ENCODE measurements around the gene PALLD. TPM values are rescaled to one million over a fixed set of nuclear protein-coding genes. Genes with fewer than 3 reads are reported as not detected.

PALLD gene
- total and polyA plus RNA-seq, 2 of the 8 experiments (the other 6 are each of a cell fraction or from before 2014, with no cell fraction given), result 10.5 to 25.0 TPM

- H3K23ac ChIP-seq (ENCODE audit: insufficient read length), result no peak overlapping the region
- no peak overlapping the region for H4K5ac ChIP-seq (ENCODE audit: insufficient read length, low read depth, low read length)
- no peak overlapping the region for H3K18ac ChIP-seq (ENCODE audit: extremely low read depth, low read length)
- no peak overlapping the region for H3K4me3 ChIP-seq (ENCODE audit: extremely low read depth in 1 of 4, insufficient read depth in 2 of 4, low read depth in 3 of 4, low read length in 4 of 4)
- 96% methylated on average over 3 of the region's 3 CpGs; no CpG with 5 or more reads in 1 of the 2 experiments for WGBS, 2 experiments (ENCODE audit: extremely low coverage in 1 of 2, insufficient coverage in 1 of 2, insufficient read length in 1 of 2, insufficient replicate concordance in 2 of 2, low coverage in 1 of 2, low lambda C conversion rate in 2 of 2, missing lambda C conversion rate in 1 of 2)
- no peak for DNase-seq (ENCODE audit: low read depth in 1 of 2, low spot score in 2 of 2)
- no peaks in the 10 kb centered on the region for H3K79me2 ChIP-seq (ENCODE audit: control insufficient read depth in 1 of 2, insufficient read depth in 2 of 2, low read length in 2 of 2)
- H2BK15ac ChIP-seq (ENCODE audit: low read length), result no peak overlapping the region
- no peak overlapping the region for H2BK20ac ChIP-seq (ENCODE audit: low read length)
- H3K56ac ChIP-seq (replicated peaks; ENCODE audit: insufficient read length, low read depth, low read length), result no peak overlapping the region
- H2BK5ac ChIP-seq (ENCODE audit: low read depth, low read length), result no peak overlapping the region
- H4K20me1 ChIP-seq (replicated peaks in 1 of 2; ENCODE audit: control insufficient read depth in 1 of 2, insufficient read depth in 2 of 2, low read length in 2 of 2), result no peaks in the 10 kb centered on the region
- H3K23me2 ChIP-seq (ENCODE audit: low read depth, low read length), result no peaks in the 10 kb centered on the region; the same call in 1 of the 2 replicates
- peaks cover 0 to 12% (median 7%) of the 10 kb centered on the region in 4 experiments; a peak in 3 of 7 replicates for H3K4me1 ChIP-seq (replicated peaks in 1 of 4; ENCODE audit: control insufficient read depth in 3 of 4, insufficient read depth in 4 of 4, low read length in 3 of 4)
- no peak overlapping the region for H3K27ac ChIP-seq (ENCODE audit: low read depth, low read length)
- H3K4ac ChIP-seq (replicated peaks; ENCODE audit: insufficient read length, low read depth, low read length), result no peak overlapping the region
- ChIA-PET CTCF (ENCODE audit: partially characterized antibody) (interaction anchor here (1.6 kb wide), 1 partner anchor 11 kb away, joined by 3 read pairs; no protein-coding TSS in a partner anchor), POLR2A (ENCODE audit: partially characterized antibody) (interaction anchor here (0.8 kb wide), 1 partner anchor 107 kb away, joined by 3 read pairs; no protein-coding TSS in a partner anchor)
- no peak overlapping the region for H3K9ac ChIP-seq (replicated peaks in 1 of 4; ENCODE audit: extremely low read depth in 1 of 4, low read depth in 3 of 4, low read length in 3 of 4)
- no peaks in the 10 kb centered on the region for H3K79me1 ChIP-seq (ENCODE audit: low read depth, low read length)
- no peak for TF ChIP-seq EP300 (IDR thresholded peaks at IDR 0.05; ENCODE audit: borderline replicate concordance in 1 of 2, low read depth in 2 of 2, low read length in 2 of 2)
- TF ChIP-seq USF2 (IDR thresholded peaks at IDR 0.05; ENCODE audit: low read length), result no peak
- no peak for TF ChIP-seq RBBP5 (IDR thresholded peaks at IDR 0.05; ENCODE audit: borderline replicate concordance, low read depth, low read length)
- no peak for TF ChIP-seq KDM5A (IDR thresholded peaks at IDR 0.05; ENCODE audit: low read length)
- no peak for TF ChIP-seq NRF1 (IDR thresholded peaks at IDR 0.05; ENCODE audit: low read depth, low read length)
- no peak for TF ChIP-seq BRCA1 (IDR thresholded peaks at IDR 0.05; ENCODE audit: low read depth, low read length)
- TF ChIP-seq SIX5 (IDR thresholded peaks at IDR 0.05; ENCODE audit: low read depth, low read length), result no peak
- no peak for TF ChIP-seq BACH1 (IDR thresholded peaks at IDR 0.05; ENCODE audit: low read length)
- TF ChIP-seq GTF2F1 (IDR thresholded peaks at IDR 0.05; ENCODE audit: borderline replicate concordance, low read depth, low read length), result no peak
- no peak for TF ChIP-seq HDAC2 (IDR thresholded peaks at IDR 0.05; ENCODE audit: borderline replicate concordance in 1 of 2, low read depth in 2 of 2, low read length in 2 of 2)
- H4K91ac ChIP-seq (replicated peaks; ENCODE audit: insufficient read length, low read length), result no peak overlapping the region
- no peak for FAIRE-seq
- H3K36me3 ChIP-seq (ENCODE audit: control insufficient read depth in 2 of 4, insufficient read depth in 4 of 4, low read length in 3 of 4), result no peaks in the 10 kb centered on the region
- no peak overlapping the region for H2AFZ ChIP-seq (ENCODE audit: low read length)
- H3K9me3 ChIP-seq (ENCODE audit: insufficient read depth in 2 of 2, low read depth in 1 of 2, low read length in 1 of 2), result no peaks in the 10 kb centered on the region
- H2AK5ac ChIP-seq (ENCODE audit: low read depth, low read length), result no peak overlapping the region
- no peak overlapping the region for H2BK120ac ChIP-seq (replicated peaks; ENCODE audit: low read depth, low read length)
- no peak overlapping the region for H2BK12ac ChIP-seq (ENCODE audit: low read depth, low read length)
- H3K14ac ChIP-seq (ENCODE audit: insufficient read length), result no peak overlapping the region
- no peak overlapping the region for H4K8ac ChIP-seq (ENCODE audit: extremely low read depth, insufficient read depth, low read length)
- H3K4me2 ChIP-seq (ENCODE audit: insufficient read depth in 1 of 2, low read depth in 2 of 2, low read length in 2 of 2), result no peak overlapping the region
- no peaks in the 10 kb centered on the region for H3K27me3 ChIP-seq (replicated peaks in 1 of 4; ENCODE audit: control insufficient read depth in 3 of 4, extremely low read depth in 1 of 4, insufficient read depth in 3 of 4, low read length in 3 of 4)
Measured at GRCh38 chr4:168811207-168811606, 314.4 kb downstream of the PALLD start.

Data from H1 (cell line).